MG63 (cell line): Measurements from ENCODE around the gene ABHD16B. TPM values are rescaled to one million over a fixed set of nuclear protein-coding genes. Genes with fewer than 3 reads are reported as not detected.

Source experiments
- DNase-seq: peaks from one replicate; pipeline ENCODE4 v3.0.0-alpha.2; 2020
- H3K27me3 ChIP-seq: fragments of 250-450 bp; sonication (Bioruptor Pico); 2 replicates; pipeline ENCODE4 v1.5.1; 2020; ENCODE audit warnings: mild to moderate bottlenecking, moderate library complexity
- H3K36me3 ChIP-seq: fragments of 250-450 bp; sonication (Bioruptor Pico); 2 replicates; pipeline ENCODE4 v1.5.1; 2020; ENCODE audit warnings: mild to moderate bottlenecking, moderate library complexity
- H3K4me3 ChIP-seq: fragments of 250-450 bp; sonication (Bioruptor Pico); 2 replicates; pipeline ENCODE4 v1.5.1; 2020; ENCODE audit warnings: mild to moderate bottlenecking, moderate library complexity
- H3K9me3 ChIP-seq: fragments of 250-450 bp; sonication (Bioruptor Pico); 2 replicates; pipeline ENCODE4 v1.5.1; 2020; ENCODE audit warnings: mild to moderate bottlenecking, moderate library complexity
- total RNA-seq: library from RNA; depleted of rRNA; stranded (reverse); fragments of >200 nt; shearing (Covaris generic); gene quantifications from 2 replicates; pipeline ENCODE4 v1.2.3, GENCODE V29; 2014; ENCODE audit warnings: low replicate concordance; rRNA removed

The ABHD16B gene
- total RNA-seq: not detected in 2 replicates

DNA sequence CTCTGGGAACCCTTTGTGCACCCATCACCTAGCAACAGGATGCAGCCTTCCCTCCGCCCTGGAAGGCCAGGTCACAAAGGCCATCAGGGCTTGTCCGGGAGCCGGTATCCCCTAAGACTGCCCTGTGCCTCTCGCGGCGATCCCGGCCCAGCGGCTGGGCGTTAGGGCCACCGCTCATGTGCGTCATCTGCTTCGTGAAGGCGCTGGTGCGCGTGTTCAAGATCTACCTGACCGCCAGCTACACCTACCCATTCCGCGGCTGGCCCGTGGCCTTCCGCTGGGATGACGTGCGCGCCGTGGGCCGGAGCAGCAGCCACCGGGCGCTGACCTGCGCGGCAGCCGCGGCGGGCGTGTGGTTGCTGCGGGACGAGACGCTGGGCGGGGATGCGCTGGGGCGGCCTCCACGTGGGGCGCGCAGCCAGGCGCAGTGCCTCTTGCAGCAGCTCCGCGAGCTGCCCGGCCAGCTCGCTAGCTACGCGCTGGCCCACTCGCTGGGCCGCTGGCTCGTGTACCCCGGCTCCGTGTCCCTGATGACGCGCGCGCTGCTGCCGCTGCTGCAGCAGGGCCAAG, at the start of gene ABHD16B:
Gene ABHD16B (plus strand): TSS at position 134 of the 570 bp plus-strand sequence. CDS start 43 bp downstream, at position 177.
- Histone ChIP-seq H3K9me3 (no peaks in the 10 kb centered on the region), H3K36me3 (peaks cover 30% of the 10 kb centered on the region), H3K4me3 (no peak within 1 kb of the TSS), H3K27me3 (no peaks in the 10 kb centered on the region)
- no peak for DNase-seq

DNA sequence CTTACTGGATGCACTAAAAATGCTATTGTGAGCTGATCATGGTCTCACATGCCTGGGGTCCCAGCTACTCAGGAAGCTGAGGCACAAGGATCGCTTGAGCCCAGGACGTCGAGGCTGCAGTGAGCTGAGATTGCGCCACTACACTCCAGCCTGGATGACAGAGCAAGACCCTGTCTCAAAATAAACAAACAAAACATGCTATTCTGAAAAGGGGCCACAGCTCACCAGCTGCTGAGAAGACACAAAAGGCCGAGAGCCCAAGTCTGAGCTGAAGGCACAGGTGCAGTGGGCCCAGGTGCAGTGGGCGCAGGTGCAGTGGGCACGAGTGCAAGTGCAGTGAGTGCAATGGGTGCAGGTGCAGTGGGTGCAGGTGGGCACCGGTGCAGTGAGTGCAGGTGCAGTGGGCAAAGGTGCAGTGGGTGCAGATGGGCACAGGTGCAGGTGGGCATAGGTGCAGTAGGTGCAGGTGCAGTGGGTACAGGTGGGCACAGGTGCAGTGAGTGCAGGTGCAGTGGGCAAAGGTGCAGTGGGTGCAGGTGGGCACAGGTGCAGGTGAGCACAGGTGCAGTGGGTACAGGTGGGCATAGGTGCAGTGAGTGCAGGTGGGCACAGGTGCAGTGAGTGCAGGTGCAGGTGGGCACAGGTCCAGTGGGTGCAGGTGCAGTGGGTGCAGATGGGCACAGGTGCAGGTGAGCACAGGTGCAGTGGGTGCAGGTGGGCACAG, 46.2 kb upstream of the ABHD16B start:
- no peak for DNase-seq
- H3K4me3 ChIP-seq: no peak overlapping the region
- no peaks in the 10 kb centered on the region for H3K27me3 ChIP-seq
- no peaks in the 10 kb centered on the region for H3K36me3 ChIP-seq
- H3K9me3 ChIP-seq: no peaks in the 10 kb centered on the region

DNA sequence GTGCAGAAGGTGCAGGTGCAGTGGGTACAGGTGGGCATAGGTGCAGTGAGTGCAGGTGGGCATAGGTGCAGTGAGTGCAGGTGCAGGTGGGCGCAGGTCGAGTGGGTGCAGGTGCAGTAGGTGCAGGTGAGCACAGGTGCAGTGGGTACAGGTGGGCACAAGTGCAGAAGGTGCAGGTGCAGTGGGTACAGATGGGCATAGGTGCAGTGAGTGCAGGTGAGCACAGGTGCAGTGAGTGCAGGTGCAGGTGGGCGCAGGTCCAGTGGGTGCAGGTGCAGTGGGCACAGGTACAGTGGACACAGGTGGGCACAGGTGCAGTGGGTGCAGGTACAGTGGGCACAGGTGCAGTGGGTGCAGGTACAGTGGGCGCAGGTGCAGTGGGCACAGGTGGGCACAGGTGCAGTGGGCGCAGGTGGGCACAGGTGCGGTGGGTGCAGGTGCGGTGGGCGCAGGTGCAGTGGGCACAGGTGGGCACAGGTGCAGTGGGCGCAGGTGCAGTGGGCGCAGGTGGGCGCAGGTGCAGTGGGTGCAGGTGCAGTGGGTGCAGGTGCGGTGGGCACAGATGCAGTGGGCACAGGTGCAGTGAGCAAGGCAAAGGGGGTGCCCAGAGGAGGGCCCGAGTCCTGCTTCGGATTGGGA, 45.6 kb upstream of the ABHD16B start:
- Histone ChIP-seq H3K36me3 (no peaks in the 10 kb centered on the region), H3K4me3 (no peak overlapping the region), H3K27me3 (no peaks in the 10 kb centered on the region), H3K9me3 (no peaks in the 10 kb centered on the region)
- no peak for DNase-seq

DNA sequence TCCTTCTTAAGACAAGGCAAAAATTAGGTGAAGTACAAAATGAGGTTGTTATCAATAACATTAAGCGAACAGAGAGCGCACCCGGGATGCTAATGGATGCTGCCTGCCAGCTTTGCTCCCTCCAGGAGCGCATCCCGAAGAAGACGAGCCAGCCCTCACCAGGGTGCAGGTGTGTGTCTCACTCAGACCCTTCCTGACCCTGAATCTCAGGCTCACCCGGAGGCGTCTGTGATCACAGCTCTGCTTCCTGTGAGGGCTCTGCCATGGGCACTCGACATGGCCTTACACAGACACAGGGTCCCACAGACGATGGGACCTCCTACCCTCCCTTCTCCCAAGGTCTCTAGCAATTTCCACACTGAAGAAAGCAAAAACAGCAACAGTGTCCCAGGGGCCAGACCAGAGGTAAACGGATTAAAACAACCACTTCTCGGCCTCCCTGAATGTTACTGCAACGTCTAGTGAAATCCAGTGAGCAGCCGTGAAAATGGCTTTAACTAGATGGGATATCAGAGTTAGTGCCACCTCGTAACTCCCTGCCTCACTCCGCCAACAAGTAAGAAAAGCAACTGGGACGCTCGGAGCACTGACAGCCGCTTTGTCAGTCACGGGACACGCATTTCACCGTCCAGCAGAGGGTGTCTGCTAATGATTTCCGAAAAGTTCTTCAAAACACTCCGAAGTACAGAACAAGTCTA, 41.9 kb upstream of the ABHD16B start:
- no peaks in the 10 kb centered on the region for H3K9me3 ChIP-seq
- DNase-seq: no peak
- no peak overlapping the region for H3K4me3 ChIP-seq
- no peaks in the 10 kb centered on the region for H3K36me3 ChIP-seq
- H3K27me3 ChIP-seq: no peaks in the 10 kb centered on the region

DNA sequence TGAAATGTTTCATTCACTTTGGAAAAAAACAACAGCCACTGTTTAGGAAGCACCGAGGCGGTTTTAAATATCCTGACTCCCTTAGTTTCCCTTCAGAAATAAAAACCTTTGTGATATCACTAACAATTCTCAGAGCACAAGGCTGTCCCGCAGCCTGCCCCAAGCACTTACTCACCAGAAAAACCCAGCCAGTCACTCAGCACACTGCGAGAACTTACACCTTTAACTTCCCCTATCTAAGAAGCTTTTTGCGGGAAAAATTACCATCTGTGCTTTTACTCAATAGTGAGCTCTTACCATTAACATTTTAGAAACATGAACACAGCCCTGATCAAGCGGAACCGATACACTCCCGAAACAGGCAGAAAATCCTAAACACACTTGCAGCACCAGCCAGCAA, 39.5 kb upstream of the ABHD16B start:
- H3K4me3 ChIP-seq: no peak overlapping the region
- H3K36me3 ChIP-seq: peaks cover 4% of the 10 kb centered on the region; the same call in 1 of the 2 replicates
- no peaks in the 10 kb centered on the region for H3K27me3 ChIP-seq
- H3K9me3 ChIP-seq: no peaks in the 10 kb centered on the region
- no peak for DNase-seq

DNA sequence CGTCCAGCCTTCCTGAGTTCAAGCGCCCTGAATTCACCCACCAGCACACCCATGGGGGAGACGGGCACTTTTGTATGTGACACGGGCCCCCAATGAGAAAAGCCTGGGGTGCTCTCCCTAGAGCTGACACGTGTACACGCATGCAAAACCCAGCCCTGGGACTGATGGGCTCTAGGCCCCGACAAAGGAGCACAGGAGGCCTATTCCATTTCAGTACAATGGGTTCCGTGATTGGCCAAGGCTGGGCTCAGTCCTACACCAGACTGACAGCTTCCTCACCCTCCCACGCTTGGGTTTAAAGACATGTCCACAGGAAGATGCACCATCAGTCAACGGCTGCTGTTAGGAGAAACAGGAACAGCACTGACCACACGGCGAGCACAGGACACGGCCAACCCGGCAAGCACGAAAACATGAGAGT, 39.0 kb upstream of the ABHD16B start:
- Histone ChIP-seq H3K9me3 (no peaks in the 10 kb centered on the region), H3K27me3 (no peaks in the 10 kb centered on the region), H3K4me3 (no peak overlapping the region), H3K36me3 (peaks cover 4% of the 10 kb centered on the region; the same call in 1 of the 2 replicates)
- DNase-seq: no peak

DNA sequence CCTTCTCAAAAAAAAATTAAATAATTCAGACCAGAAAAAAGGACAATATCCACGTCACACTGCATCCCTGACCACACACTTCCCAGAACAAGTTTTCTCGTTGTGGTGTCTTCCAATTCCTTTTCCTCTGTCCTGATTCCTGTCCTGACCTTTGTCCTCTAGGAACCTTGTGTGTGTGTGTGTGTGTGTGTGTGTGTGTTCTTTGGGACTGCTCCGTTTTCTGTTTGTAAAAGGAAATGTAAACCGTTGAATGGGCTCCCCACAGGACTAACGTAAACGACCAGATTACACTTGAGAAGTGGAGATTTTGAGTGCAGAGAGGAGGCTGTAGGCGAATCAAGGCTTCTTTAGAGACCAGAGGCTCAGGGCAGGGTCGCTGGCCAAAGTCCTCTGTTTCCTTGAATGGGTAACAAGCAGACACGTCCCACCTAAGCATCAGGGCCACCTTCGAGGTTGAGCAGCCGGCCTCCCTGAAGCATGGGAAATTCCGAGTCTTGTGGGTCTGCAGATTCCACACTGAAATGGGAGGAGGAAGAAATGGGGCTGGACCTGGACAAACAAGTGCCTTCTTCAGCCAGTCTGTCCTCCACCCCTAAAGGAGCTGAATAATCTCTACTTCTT, 37.5 kb upstream of the ABHD16B start:
- Histone ChIP-seq H3K4me3 (no peak overlapping the region), H3K9me3 (no peaks in the 10 kb centered on the region), H3K36me3 (peaks cover 4% of the 10 kb centered on the region; the same call in 1 of the 2 replicates), H3K27me3 (no peaks in the 10 kb centered on the region)
- no peak for DNase-seq

DNA sequence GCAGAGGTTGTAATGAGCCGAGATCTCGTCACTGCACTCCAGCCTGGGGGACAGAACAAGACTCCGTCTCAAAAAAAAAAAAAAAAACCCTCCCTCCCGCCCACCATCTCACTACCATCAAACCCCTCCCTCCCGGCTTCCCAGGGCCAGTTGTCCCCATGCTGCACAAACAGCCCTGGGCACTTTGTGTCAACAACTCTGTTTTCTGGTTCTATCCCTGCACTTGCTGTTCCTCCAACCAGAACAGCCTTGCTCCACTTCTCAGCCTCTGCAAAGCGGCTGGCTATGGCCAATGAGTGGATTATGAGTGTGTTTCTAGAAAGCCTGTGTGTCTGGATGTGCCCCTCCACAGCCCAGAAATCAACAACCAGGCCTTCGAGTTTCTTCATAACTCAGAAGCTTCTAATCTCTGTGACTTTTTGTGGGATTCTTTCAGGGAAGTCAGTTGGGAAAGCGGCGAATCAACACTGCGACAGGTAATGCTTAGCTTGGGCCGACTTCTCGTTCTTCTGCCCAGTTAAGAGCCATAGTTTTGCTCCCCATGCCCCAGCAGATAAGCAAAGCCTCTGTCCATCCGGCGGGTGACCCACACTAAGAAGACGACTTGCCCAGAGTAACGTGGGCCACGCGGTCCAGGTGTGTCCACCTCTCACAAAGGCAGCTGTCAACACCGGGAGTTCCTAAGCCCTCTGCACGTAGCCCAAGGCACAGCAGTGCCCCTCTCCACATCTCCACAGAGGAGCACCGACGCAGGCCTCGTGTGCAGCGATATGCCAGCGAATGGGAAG, 35.8 kb upstream of the ABHD16B start:
- H3K4me3 ChIP-seq: no peak overlapping the region
- no peak for DNase-seq
- no peaks in the 10 kb centered on the region for H3K27me3 ChIP-seq
- H3K9me3 ChIP-seq: no peaks in the 10 kb centered on the region
- H3K36me3 ChIP-seq: peaks cover 4% of the 10 kb centered on the region; the same call in 1 of the 2 replicates

DNA sequence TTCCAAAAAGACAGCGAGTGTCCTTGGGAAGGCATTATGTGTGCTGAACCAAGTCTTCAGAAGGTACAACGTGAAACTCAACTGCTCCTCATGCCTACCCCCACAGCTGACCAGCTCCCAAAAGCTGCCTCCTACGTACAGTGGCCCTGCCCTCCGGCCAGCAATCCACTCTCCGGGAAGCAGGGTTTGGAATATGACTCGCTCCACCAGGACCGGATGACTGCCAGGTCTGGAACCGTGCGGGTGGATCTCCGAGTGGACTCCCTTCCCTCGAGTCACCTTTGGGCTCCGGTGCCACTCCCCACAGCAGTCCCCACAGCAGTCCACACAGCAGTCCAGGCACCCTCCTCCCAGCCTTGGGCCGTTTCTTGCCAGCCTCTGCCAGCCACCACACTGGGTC, 34.5 kb upstream of the ABHD16B start:
- peaks cover 4% of the 10 kb centered on the region; the same call in 1 of the 2 replicates for H3K36me3 ChIP-seq
- peak; percentile 76 for DNase-seq
- no peaks in the 10 kb centered on the region for H3K9me3 ChIP-seq
- no peaks in the 10 kb centered on the region for H3K27me3 ChIP-seq
- H3K4me3 ChIP-seq: no peak overlapping the region

DNA sequence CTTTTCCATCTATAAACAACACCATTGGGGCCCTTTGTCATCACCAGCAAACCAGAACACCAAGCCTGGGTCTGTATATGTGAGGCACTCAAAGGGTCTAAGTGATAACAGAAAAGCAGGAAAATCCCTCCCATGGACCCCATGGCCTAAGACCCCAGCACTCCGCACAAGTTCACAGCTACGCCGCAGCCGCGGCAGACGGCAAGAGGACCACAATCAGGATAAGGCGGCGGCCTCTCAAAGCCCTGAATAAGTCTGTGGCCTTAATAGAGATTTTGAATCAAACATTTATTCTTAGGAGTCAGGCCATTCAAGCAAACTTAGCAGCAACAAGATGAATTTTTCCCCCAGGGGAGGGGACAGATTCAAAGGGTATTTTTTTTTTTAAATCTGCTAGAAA, 33.2 kb upstream of the ABHD16B start:
- no peak for DNase-seq
- H3K27me3 ChIP-seq: no peaks in the 10 kb centered on the region
- H3K9me3 ChIP-seq: no peaks in the 10 kb centered on the region
- H3K4me3 ChIP-seq: no peak overlapping the region
- H3K36me3 ChIP-seq: peaks cover 4% of the 10 kb centered on the region; the same call in 1 of the 2 replicates

DNA sequence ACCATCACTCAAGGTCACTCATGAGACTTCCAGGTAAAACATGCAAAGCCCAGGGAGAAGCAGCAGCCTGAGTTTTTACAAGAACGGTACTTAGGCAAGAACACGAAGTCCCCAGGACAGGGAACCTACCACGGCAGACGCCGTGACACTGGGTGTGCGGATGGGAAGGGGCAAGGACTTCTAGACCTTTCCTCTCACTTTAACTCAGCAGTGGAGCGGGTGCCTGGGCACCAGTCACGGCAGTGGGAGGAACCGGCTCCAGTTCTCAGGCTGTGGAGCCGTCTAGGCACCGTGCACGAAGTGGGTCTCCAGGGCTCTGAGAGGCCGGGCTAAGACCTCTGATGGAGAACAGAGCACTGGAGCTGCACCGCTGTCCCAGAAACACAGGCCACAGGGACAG, 32.8 kb upstream of the ABHD16B start:
- no peak for DNase-seq
- Histone ChIP-seq H3K9me3 (no peaks in the 10 kb centered on the region), H3K4me3 (no peak overlapping the region), H3K36me3 (peaks cover 4% of the 10 kb centered on the region; the same call in 1 of the 2 replicates), H3K27me3 (no peaks in the 10 kb centered on the region)

DNA sequence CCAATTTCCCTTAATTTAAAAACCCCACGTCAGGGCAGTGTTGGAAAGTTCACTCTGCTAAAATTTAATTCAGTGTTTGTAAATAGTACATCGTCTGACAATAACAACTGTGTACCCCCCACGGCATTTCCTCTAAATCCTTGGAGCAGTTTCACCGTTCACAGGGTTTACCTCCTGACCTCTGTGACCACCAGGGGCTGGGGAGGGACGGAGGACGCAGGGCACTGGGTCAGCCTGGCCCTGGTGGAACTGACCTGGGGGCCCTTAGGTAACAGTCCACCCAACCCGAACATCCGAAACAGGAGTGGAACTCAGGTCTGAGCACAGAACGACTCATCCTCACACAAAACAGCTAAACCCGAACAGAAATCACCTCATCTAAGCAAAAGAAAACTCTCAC, 32.3 kb upstream of the ABHD16B start:
- Histone ChIP-seq H3K27me3 (no peaks in the 10 kb centered on the region), H3K9me3 (no peaks in the 10 kb centered on the region), H3K36me3 (peaks cover 4% of the 10 kb centered on the region; the same call in 1 of the 2 replicates), H3K4me3 (no peak overlapping the region)
- no peak for DNase-seq

DNA sequence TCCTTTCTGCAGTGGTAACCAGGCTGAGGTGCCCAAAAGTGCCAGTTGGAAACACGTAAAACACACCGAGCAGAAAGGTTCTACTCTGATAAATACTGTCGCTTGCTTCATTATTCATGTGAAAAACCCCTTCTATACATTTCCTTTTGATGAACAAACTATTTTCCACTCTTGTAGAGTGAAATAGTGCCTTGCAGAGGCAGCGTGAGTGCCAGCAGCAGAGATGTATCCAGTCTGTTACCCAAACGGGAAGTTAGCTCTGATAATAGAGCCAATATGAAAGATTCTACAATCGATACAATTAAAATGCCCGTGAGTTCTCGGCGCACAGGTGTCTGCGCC, 31.7 kb upstream of the ABHD16B start:
- peaks cover 4% of the 10 kb centered on the region; the same call in 1 of the 2 replicates for H3K36me3 ChIP-seq
- no peaks in the 10 kb centered on the region for H3K27me3 ChIP-seq
- peak overlapping the region; percentile 57 for H3K4me3 ChIP-seq
- DNase-seq: no peak
- H3K9me3 ChIP-seq: no peaks in the 10 kb centered on the region

DNA sequence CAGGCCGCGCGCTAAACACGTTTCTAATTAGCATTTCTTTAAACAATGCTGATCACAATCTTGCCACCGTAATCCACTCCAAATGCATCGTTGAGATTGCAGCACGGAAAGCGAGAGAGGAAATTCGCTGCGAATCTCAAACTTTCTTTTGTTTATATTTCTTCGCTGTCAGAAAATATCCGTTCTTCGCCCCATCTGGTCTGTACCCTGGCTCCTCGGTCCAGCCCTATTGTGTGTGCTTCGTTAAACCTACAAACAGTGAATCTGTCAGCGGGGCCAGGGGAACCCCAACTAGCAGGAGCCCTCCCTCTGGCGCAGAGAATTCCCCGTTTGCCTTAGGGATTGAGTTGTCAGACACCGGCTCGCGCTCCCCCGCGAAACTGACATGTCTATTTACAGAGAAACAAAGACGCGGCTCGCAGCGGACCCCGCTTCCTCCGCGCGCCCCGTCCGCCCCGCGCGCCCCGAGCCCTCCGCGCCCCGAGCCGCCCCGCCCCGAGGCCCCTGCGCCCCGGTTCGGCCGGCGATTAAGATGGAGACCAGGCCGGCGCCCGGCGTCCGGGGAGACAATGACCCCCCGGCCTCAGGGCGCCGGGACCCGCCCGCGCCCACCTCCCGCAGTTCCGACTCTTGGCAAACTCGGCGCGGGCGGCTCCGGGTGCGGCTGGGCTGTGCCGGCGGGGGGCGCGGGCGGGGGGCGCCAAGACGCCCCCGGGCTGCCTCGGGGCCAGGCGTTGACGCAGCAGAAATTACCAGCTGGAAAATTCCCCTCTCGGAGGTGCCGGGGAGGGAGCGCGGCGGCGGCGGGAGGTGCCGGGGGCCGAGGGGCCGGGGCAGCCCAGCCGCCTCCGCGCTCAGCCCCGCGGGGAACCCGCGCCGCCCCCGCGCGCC, 31.1 kb upstream of the ABHD16B start:
- Histone ChIP-seq H3K27me3 (no peaks in the 10 kb centered on the region), H3K9me3 (no peaks in the 10 kb centered on the region), H3K4me3 (peak overlapping the region; percentile 57), H3K36me3 (peaks cover 4% of the 10 kb centered on the region; the same call in 1 of the 2 replicates)
- peak; percentile 42 for DNase-seq
